GM21360 (cell line): ENCODE results near the gene COA3.

Experiments
- ATAC-seq: cut with Tn5 transposase; IDR thresholded peaks from one replicate; pipeline ENCODE4 v1.9.1; 2021; ENCODE audit warnings: mild to moderate bottlenecking, moderate library complexity; ENCODE audit not compliant: unreplicated experiment

Gene COA3

GRCh38 chr17:42818379-42818778, 19.9 kb upstream of the COA3 start:
- ATAC-seq, result no peak

GRCh38 chr17:42817866-42818265, 19.4 kb upstream of the COA3 start:
- ATAC-seq, result no peak

GRCh38 chr17:42814633-42815399, 16.3 kb upstream of the COA3 start:
- ATAC-seq, result no peak

- no peak for ATAC-seq
These were observed 10.7 kb upstream of the COA3 start for GRCh38 chr17:42809250-42809649.

- no peak for ATAC-seq
These were observed 7.7 kb upstream of the COA3 start for GRCh38 chr17:42806249-42806648.

GRCh38 chr17:42804918-42805367, 6.4 kb upstream of the COA3 start:
- ATAC-seq, result no peak

- ATAC-seq, result no peak
These were observed 4.8 kb upstream of the COA3 start for GRCh38 chr17:42803074-42803883.

- no peak for ATAC-seq
These were observed 507 bp downstream of the COA3 start for GRCh38 chr17:42798011-42798382.

GRCh38 chr17:42797067-42798007, 1.2 kb downstream of the COA3 start:
- ATAC-seq, result no peak

- ATAC-seq, result no peak
These were observed 2.3 kb downstream of the COA3 start for GRCh38 chr17:42796066-42796758.

- ATAC-seq, result no peak
These were observed 3.0 kb downstream of the COA3 start for GRCh38 chr17:42795465-42795864.

- no peak for ATAC-seq
These were observed 3.4 kb downstream of the COA3 start for GRCh38 chr17:42795061-42795460.

- ATAC-seq, result no peak
These were observed 6.0 kb downstream of the COA3 start for GRCh38 chr17:42792545-42792944.

- ATAC-seq, result no peak
These were observed 6.6 kb downstream of the COA3 start for GRCh38 chr17:42791948-42792347.

GRCh38 chr17:42787266-42787665, 11.2 kb downstream of the COA3 start:
- no peak for ATAC-seq

- no peak for ATAC-seq
These were observed 13.5 kb downstream of the COA3 start for GRCh38 chr17:42784811-42785592.

- no peak for ATAC-seq
These were observed 14.1 kb downstream of the COA3 start for GRCh38 chr17:42784409-42784808.

- ATAC-seq, result no peak
These were observed 14.7 kb downstream of the COA3 start for GRCh38 chr17:42783791-42784138.

- no peak for ATAC-seq
These were observed 15.3 kb downstream of the COA3 start for GRCh38 chr17:42783062-42783790.
